GM19372 (cell line): ENCODE data around the gene BTBD9.

Source experiments
- ATAC-seq: cut with Tn5 transposase; IDR thresholded peaks from one replicate; pipeline ENCODE4 v1.9.1; 2021; ENCODE audit warnings: mild to moderate bottlenecking, low read depth, moderate library complexity; ENCODE audit not compliant: unreplicated experiment

Gene BTBD9

DNA sequence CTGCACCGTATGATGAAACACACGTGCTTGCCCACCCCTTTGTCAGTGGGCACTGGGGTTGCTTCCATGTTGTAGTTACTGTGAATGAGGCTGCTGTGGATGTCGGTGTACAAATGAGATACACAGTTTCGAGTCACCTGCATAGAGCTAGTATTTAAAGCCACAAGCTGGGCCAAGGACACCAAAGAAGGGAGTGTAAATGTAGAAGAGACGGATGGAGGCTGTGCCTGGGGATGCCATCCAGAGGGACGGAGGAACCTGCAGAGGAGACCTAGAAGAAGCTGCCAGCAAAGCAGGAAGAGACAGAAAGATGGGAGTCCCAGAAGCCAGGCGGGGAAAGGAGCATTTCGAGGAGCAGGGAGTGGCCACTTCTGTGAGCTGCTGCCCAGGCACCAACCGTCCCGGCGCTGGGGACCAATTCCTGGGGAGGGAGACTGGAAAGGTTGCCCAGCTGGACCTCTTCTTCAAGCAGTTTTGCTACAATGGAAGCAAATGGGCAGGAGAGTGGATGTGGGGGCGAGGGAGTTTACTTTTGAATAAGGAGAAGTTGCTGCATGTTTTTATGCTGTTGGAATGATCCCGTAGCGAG, 480.9 kb downstream of the BTBD9 start:
- no peak for ATAC-seq

DNA sequence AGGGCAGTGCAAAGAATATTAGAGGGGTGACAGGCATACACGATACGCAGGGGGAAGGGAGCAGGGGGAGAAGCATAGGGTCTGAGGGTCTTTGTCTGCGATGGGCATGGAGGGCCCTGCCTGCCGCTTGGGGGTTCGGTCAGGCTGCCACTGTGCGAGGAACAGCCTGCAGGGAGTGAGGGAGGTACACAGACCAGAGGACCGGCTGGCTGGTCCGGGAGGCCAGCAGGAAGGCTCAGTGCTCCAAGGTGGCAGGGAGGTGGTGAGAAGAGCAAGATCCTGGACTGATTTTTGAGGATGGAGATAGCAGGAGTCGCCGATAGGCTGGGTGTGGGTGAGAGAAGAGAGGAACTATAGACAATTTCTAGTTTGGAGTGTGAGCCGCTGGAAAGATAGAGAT, 481.8 kb downstream of the BTBD9 start:
- no peak for ATAC-seq

DNA sequence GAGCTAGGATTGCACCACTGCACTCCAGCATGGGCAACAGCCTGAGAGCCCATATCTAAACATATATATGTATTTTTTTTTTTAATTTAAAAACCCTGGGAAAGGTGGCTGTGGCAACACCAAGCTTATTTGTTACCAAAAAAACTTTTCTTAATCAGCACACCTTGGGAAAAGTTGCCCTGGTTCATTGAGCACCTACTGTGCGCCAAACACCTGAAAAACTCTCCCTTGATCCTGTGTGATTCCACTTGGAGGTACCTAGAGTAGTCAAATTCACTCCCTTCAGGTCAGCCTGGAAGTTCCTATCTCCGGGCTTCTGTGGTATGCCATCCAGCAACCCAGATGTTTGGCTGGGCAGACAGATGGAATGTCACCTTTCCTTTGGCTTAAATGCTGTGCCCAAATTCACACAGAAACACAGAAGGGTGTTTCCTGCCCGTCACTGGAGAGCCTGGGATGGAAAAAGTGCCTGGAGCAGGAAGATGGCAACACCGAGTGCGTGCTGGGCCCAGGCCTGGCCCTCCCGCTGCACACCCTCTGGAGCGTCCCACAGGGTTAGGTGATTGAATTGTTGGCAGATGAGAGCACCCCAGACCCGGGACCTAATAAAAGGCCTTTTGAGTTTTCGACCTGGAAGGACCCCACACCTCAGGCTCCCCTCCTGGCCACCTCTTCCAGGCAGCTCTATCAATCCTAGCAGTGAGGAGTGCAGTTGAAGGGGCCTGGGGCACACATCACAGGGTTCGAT, 482.7 kb downstream of the BTBD9 start:
- no peak for ATAC-seq

DNA sequence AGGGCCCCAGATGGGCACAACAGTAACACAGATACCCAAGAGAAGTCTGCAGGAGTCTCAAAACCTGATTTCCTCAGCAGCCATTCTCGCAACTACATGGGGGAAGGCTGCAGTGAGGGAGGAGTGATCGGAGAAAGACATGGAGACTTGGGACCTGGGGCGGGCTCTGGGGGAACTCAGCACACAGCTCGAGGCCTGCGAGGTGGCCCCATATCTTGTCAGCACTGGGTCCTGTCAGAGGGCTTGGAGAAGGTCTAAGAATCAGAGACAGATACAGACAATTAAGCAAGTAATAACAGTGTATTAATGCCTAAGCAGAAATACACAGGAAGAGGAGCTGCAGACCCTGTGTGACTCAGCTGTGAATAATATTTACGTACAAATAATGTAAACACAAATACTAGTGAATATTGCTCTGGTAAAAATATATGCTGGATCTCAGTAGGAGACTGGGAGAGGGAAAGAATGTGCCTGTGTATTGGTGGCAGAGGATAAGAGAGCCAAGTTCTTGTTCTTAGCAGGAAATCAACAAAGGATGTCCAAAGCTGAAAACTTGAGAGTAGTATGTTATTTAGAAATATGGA, 484.0 kb downstream of the BTBD9 start:
- no peak for ATAC-seq

DNA sequence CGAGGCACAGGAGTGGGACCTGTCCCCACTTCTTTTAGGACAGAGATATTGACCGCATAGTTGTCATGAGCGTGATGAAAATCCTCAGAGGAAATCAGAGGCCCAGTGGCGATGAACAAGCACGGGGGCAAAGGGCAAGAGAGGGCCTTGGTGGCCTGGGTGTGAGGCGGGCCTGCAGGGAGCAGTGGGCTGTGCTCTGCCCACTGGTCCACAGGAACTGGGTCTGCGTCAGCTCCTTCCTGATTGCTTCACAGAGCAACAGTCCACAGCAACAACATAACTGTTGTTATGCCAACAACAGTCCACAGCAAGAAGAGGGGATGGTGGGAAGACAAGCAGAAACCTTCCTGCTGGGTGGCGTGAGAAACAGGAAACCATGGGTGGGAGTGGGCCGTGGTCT, 484.6 kb downstream of the BTBD9 start:
- no peak for ATAC-seq

DNA sequence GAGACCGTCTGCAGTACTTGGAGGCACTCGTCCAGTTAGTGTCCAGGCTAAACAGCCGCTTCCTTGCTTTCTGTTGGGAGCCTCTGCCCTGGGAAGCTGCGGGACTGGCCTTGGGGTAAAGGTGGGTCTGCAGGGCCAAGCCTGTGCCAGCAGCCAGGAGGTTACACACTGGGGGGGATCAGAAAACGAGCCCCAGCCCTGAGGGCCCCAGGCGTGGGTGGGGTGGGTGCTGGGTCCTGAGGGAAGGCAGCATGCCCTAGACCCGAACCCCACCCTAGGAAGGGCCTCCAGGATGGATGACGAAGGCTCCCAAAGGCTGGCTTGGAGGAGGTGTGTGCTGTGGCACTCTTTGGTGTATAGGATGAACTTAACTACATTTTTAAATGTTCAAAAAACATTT, 485.0 kb downstream of the BTBD9 start:
- no peak for ATAC-seq

DNA sequence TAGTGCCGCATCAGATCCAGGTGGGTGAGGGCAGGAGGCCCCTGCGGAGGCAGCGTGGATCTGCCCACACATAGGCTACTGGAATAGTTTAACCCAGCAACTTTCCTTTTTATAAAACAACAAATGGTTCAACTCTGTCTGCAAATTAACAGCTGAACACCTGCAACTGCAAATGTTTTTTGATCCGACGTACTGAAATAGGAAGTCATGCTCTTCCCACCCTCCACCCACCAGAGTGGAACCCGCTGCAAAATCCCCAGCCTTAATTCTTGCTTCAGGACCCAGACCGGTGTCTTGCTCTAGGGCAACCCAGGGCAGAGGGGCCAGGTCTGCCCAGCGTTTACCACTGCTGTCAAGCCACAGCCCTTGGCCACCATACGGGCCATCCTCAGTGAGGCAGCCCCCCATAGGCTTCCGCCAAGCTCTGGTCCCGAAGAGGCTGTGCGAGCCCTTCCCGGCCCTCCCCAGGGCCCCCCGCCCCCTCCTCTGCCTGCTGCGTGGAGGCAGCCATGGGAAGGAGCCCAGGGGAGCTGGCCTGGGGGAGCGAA, 485.9 kb downstream of the BTBD9 start:
- ATAC-seq = no peak

DNA sequence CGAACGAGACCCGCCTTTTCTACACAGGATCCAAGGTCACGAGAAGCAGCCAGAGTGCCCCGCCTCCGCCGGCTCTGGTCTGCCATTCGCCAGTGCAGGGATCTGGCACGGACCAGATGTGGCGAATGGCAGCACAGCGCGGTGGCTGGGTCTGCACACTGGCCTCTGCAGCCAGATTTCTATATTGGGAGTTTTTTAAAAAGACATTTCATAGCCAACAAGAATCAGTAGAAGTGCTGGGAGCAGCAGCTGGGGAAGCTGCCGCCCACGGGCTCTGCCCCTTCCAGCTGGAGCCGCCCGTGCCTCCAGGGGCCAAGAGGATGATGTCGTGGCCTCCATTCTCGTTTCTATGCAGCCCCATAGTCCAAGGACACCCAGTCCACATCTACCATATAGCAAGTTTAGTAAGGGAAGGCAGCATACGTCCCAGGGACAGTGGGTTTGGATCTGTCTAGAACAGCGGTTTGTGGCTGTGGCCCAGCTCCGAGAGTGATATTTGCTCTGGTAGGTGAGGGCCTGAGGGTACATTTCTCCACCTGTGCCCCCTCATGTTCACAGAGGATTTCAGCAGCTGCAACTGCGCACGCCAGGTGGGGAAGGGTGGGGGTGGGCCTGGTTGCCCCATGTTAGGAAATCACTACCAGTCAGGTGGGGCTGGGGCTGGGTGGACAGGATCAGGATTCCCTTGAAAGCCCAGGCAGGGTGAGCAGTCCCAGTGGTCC, 486.5 kb downstream of the BTBD9 start:
- no peak for ATAC-seq

DNA sequence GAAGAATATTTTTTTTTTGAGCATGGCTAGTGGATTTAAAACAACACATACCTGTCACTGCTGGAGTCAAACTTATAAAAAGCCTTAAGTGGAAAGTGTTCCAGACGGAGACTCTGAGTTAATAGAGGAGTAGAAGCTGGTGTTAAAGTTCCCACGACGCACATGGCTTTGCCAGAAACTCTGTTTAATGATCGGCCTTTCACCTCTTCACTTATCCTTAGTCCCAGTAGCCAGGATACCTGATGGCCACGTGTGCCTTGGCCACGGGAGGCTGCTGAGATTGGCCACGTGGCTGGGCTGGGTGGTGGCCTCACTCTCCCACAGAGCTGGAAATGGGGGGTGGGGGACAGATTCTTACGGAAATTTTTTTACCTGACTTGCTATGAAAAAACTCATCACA, 487.1 kb downstream of the BTBD9 start:
- ATAC-seq = no peak

DNA sequence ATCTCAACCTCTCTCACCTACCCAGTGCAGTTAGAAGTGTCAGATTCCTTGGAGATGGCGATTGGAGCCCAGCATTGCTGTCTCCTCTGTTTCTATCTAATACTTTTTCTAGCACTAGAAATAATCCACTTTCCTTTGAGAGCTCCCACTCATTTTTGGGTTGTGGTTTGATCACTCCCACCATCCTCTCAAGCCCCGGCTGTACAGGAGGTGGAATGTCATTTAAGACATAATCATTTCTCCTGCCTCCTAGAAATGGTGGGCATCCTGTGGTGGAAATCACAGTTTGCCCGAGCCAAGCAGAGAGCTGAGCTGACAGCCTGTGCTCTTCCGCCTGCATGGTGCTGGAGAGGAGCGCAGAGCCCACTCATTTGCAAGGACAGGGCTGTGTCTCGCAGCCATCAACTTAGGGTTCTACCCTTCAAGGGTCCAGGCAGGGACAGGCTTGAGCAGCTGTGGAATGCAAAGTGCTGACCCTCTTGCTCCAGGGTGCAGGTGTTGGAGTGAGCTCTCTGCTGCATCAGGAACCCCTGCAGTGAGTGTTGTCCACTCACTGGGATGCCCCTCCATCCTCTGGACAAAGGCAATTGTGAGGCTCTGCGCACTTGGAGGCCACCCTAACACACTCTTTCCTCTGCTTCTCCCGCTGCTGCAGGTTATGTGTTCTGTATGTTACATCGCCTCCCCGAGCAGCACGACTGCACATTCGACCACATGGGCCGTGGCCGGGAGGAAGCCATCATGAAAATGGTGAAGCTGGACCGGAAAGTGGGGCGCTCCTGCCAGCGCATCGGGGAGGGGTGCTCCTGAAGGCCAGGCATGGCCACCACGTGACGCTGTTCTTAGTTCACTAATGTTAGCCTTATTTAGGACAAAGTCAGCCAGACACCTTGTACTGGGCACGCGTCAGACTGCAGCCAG, 487.9 kb downstream of the BTBD9 start:
- no peak for ATAC-seq

DNA sequence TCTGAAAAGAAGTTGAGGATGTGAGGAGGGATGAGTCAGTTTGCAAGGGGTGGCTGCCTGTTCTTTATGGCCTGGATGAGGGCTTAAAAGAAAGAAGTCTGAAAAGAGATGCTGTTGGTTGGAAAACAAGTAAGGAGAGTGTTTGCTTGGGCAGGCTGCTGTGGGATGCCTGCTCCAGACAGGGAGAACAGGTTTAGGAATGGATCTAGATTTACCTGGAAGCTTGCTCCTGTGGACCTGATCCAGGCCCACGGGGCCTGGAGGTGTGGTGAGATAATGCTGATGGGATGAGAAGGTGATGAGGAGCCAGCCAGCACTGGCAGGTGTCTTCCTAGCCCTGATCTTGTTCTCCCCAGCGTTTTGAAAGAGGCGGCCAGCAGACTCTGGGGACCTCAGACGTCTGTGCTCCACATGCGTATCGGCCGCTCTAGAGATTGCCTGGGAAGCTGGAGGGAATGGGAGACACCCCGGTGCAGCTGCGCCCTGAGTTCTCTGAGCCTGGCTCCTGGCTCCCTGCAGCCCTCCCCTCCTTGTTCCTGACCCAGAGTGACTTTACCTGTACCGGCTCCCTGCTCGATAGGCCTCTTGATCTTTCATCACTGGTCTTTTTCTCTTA, 488.9 kb downstream of the BTBD9 start:
- no peak for ATAC-seq

DNA sequence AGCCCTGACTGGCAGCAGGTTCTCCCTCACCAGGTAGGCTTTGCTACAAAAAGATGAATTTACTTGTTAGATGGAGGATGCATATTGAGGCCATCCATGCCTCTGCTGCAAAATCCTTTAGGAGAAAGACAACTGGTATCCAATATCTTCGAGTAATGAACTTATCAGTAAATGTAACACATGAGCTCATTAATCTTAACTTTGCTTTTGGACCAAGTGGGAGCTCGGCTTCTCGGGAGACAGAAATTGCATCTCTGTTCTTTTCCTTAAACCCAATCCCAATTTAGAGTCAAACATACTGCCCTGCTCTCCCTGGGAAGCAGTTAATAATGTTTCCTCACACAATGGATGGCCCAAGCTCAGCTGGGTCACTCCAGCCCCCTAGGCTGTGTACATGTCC, 489.7 kb downstream of the BTBD9 start:
- no peak for ATAC-seq

DNA sequence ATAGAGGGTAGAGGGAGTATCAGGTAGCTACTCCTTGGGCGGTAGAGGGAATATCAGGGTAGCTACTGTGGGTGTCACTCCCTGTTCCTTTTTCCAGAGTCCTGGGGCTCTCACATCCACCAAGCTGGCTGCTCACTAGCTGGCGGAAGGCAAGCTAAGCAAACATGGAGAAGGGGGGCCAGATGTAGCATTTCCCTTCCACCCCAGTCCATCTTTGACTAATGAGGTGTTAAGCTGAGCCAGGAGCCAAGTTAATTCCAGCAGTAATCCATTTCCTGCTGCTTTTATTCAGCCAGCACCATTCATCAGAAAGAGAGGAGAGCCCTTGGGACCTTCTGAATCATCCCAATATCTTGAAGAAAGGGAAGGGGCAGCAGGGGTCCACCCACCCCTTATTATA, 490.2 kb downstream of the BTBD9 start:
- no peak for ATAC-seq

DNA sequence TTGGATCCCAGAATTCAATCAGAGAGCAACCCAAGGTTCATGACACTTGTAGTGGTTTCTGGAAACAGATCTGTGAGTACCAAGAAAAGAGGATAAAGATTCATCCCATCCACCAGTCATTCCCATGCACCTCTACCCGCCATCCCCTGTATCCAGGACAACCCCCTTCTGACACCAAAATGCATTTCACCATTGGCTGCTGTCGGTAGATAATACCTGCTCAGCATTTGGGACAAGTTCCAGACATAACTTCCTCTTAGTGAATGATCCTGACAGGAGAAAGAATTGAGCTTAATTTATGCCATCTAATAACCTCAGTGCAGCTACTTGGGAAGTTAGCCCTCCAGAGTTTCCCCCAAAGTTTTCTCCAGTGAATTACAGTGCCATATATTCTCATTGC, 491.1 kb downstream of the BTBD9 start:
- no peak for ATAC-seq

DNA sequence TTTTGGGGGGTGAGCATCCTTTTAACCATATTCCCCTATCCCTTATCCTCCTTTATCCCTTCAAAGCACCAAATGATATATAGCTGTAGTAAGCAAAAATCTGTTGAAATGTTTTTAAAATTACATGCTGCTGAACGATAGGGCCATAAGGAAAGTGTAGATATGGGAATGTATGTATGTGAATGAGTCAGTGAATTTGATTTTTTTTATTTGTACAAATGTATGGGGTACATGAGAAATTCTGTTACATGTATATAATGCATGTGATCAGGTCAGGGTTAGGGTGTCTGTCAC, 493.0 kb downstream of the BTBD9 start:
- no peak for ATAC-seq

DNA sequence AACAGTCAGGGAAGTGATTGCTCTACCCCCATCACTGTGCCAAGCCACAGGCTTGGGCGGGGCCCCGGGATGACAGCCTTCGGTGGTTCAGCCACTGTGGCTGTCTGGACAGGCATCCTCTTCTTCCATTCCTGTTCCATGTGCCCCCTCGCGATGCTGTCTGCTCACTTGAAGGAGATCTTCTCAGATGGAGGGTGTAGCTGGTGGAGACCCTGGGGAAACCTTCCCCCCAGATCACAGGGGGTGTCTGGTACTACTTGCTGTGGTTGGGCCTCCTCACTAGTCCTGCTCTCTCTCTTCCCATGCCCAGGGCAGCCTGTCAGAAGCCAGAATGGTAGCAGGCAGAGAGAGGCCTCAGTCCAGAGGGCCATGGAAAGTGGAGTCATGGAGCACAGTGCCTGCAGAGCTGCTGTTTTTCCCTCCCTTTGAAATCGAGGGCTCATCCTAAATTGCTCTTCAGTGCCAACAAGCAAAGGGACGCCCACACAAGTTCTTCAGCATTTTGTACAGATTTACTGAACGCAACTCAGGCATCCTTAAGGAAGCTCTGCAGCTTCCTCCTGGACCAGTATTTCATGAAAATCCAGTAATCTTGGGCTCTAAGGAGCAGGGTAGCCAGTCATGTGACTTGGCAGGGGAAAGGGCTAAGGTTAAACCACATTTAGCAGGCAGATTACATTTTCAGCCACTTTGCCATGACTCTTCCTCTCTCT, 493.6 kb downstream of the BTBD9 start:
- ATAC-seq = no peak

DNA sequence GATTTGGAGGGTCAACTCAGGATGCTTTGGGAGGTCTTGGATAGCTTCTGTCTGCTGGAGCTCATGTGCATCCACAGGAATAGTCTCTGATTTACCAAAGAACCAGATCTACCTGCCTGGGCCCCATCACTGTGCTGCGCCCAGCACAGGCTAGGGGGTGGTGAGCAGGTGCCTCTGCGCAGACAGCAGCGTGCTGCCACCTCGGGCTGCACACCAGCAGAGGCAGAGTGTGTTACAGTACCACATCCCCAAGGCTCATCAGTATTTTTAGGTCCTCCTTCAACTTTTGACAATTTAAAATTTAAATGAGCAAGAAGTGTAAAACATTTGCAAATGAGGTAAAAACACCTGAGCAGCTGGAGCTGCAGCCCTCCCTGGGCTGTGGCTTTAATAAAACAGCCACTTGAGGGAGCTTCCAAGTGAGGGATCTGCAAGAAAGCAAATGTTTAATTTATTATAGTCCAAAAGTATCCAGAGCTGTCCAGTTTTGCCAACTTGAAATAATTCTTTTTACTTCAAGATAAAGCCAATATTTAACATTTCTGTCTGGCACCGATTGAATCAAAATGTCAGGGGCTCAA, 495.3 kb downstream of the BTBD9 start:
- no peak for ATAC-seq

DNA sequence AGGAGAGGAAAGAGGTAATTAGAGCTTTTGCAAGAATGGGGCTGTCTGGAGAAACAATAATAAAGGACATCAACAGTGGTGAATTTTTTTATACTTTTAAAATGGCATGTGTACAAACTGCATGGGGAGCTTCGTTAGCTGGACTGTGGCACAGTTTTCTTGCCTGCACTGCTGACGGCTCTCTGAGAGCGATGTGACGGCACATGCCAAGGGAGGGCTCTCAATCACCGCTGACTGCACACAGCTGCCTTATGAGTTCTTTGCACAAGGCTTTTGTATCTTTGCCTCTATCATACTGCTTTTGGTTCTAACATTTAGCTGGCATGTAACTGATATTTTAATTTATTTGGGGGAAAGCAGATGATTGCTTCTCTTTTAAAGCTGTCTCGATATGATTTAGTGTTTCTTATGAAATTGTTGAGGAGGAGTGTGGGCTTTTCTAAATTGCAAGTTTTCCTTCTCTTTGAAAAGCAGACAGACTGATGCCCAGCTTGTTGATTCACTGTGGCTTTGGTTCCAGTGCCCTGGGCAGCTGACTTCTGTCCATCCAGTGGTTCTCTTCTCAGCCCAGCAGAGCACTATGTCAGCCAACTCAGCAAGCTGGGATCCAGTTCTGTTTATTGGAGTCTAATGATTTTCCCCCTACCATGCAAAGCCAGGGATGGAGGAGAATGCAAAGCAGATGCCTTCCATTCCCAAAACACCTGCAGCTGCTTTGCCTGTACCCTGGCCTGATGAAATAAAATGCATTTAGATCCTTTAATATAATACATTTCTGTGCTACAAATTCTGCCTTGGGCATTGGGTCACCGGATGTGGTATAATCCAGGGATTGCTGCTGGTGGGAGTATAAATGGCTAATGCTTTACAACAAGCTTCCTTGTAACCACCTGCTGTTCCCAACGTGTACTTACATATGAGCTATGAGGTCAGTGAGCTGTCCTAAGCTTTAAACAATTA, 496.3 kb downstream of the BTBD9 start:
- no peak for ATAC-seq
